HepG2 (cell line): ENCODE measurements around the gene WDR47. TPM values are rescaled to one million over a fixed set of nuclear protein-coding genes. Genes with fewer than 3 reads are reported as not detected.

ENCODE experiments used
- ATF5 ChIP-seq: sonication (generic); formaldehyde crosslinking; IDR thresholded peaks from 2 replicates; pipeline ENCODE4 v1.4.0; 2020; ENCODE audit warnings: mild to moderate bottlenecking, low read depth, missing genetic modification reagents
- CENPBD1 ChIP-seq: sonication (generic); formaldehyde crosslinking; IDR thresholded peaks from 2 replicates; pipeline ENCODE4 v1.8.0; 2022; ENCODE audit warnings: missing genetic modification reagents, low read depth, mild to moderate bottlenecking, borderline replicate concordance
- CENPX ChIP-seq: sonication (generic); formaldehyde crosslinking; IDR thresholded peaks from 2 replicates; pipeline ENCODE4 v1.9.0; 2021; ENCODE audit warnings: mild to moderate bottlenecking, missing genetic modification reagents, moderate library complexity
- FOXA3 ChIP-seq: IDR thresholded peaks from 2 replicates; pipeline ENCODE4 v1.6.1; 2016; ENCODE audit warnings: missing genetic modification reagents, missing compliant biosample characterization
- HNRNPL ChIP-seq: fragments of 200-400 bp; formaldehyde crosslinking; IDR thresholded peaks from 2 replicates; pipeline ENCODE4 v1.6.1; 2017; ENCODE audit warnings: mild to moderate bottlenecking, low read depth, low read length
- LRRFIP1 ChIP-seq: sonication (generic); formaldehyde crosslinking; conservative IDR thresholded peaks from 2 replicates; pipeline ENCODE4 v1.4.0; 2020; ENCODE audit warnings: missing genetic modification reagents
- NFATC3 ChIP-seq: sonication (generic); formaldehyde crosslinking; IDR thresholded peaks from 2 replicates; pipeline ENCODE4 v1.5.1; 2020; ENCODE audit warnings: mild to moderate bottlenecking, missing genetic modification reagents
- NFE2 ChIP-seq: sonication (generic); formaldehyde crosslinking; IDR thresholded peaks from 2 replicates; pipeline ENCODE4 v1.4.0; 2020; ENCODE audit warnings: missing genetic modification reagents
- PHF8 ChIP-seq: sonication (generic); formaldehyde crosslinking; IDR thresholded peaks from 2 replicates; pipeline ENCODE4 v1.5.0; 2020; ENCODE audit warnings: missing genetic modification reagents
- RNF219 ChIP-seq: sonication (generic); formaldehyde crosslinking; IDR thresholded peaks from 2 replicates; pipeline ENCODE4 v1.5.0; 2020; ENCODE audit warnings: mild to moderate bottlenecking, missing genetic modification reagents
- SCMH1 ChIP-seq: sonication (generic); formaldehyde crosslinking; IDR thresholded peaks from 2 replicates; pipeline ENCODE4 v1.9.0; 2021; ENCODE audit warnings: missing genetic modification reagents, mild to moderate bottlenecking, borderline replicate concordance
- XBP1 ChIP-seq: sonication (generic); formaldehyde crosslinking; IDR thresholded peaks from 2 replicates; pipeline ENCODE4 v1.5.0; 2020; ENCODE audit warnings: missing genetic modification reagents
- ZBTB39 ChIP-seq: sonication (generic); formaldehyde crosslinking; IDR thresholded peaks from 2 replicates; pipeline ENCODE4 v1.5.0; 2020; ENCODE audit warnings: missing genetic modification reagents
- ZFP1 ChIP-seq: IDR thresholded peaks from 2 replicates; pipeline ENCODE4 v1.6.1; 2016
- ZNF660 ChIP-seq: sonication (generic); formaldehyde crosslinking; IDR thresholded peaks from 2 replicates; pipeline ENCODE4 v1.5.1; 2020; ENCODE audit warnings: mild to moderate bottlenecking, low read depth, missing genetic modification reagents, borderline replicate concordance
- polyA plus RNA-seq, 8 experiments: library from polyadenylated mRNA; depleted of rRNA in 3 of 8; stranded (reverse) in 7 of 8; unstranded in 1 of 8; fragments of >200 nt; fragmentation: Illumina TruSeq in 4 of 8; extraction: Trizol in 4 of 8; gene quantifications; 2 replicates each; pipeline versions ENCODE4 v1.2.1 to v1.2.3, GENCODE V29; 2011 to 2016; ENCODE audit warnings: low read depth in 4 of 8, missing spikeins in 1 of 8, mixed read lengths in 1 of 8; ENCODE audit not compliant: insufficient read depth in 1 of 8
- total RNA-seq, 5 experiments: library from RNA; depleted of rRNA; stranded (reverse); fragments of >200 nt; fragmentation: Illumina TruSeq; extraction: Trizol; gene quantifications; 2 replicates each; pipeline ENCODE4 v1.2.3, GENCODE V29; 2016; ENCODE audit warnings: low read depth in 1 of 5

The WDR47 gene
- total and polyA plus RNA-seq, 2 of the 13 experiments (the other 11 are each of a cell fraction or from before 2014, with no cell fraction given) = 4.3 to 5.9 TPM

GRCh38 chr1:109075531-109076490 is 33.9 kb upstream of the WDR47 start, which contains the start of gene TAF13 (continued):
- TF ChIP-seq ATF5 (CRISPR knock-in tag) (no peak), CENPX (CRISPR knock-in tag) (no peak), CENPBD1 (CRISPR knock-in tag) (no peak), XBP1 (CRISPR knock-in tag) (no peak), LRRFIP1 (CRISPR knock-in tag) (no peak), FOXA3 (peak; percentile 60), HNRNPL (0 out of 2 replicates have a peak, but pooled peaks have one; percentile 58), RNF219 (no peak), NFATC3 (CRISPR knock-in tag) (0 out of 2 replicates have a peak, but pooled peaks have one; percentile 72), SCMH1 (no peak), ZNF660 (CRISPR knock-in tag) (no peak), ZBTB39 (CRISPR knock-in tag) (no peak), PHF8 (CRISPR knock-in tag) (peak; percentile 95), ZFP1 (CRISPR knock-in tag) (peak; percentile 89), NFE2 (CRISPR knock-in tag) (no peak)
